ENCODE measurements around the gene CS. TPM values are rescaled to one million over a fixed set of nuclear protein-coding genes. Genes with fewer than 3 reads are reported as not detected.

Gene CS
- total RNA-seq, 2 donors from 2014 or later: 134 to 167 TPM

DNA sequence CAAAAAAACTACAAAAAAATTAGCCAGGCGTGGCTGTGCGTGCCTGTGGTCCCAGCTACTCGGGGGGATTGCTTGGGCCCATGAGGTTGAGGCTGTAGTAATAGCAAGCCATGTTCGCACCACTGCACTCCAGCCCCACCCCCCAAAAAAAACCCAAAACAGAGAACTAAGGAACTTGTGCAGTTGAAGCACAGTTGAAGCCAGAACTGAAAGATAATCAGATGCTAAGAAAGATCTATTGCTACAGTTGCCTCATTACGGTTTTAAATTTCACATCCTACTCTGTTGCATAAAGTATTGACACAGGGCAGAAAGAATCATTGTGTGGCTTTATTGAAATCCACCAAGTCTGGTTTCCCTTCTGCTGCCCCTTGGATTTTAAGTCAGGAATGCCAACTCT is 3.8 kb downstream of the CS start:
- H3K27ac ChIP-seq (ENCODE audit: low read depth, low read length): no peak overlapping the region
- 93% methylated on average over 5 of the region's 5 CpGs for WGBS, 2 experiments (ENCODE audit: insufficient coverage in 1 of 2, insufficient read length in 1 of 2)

DNA sequence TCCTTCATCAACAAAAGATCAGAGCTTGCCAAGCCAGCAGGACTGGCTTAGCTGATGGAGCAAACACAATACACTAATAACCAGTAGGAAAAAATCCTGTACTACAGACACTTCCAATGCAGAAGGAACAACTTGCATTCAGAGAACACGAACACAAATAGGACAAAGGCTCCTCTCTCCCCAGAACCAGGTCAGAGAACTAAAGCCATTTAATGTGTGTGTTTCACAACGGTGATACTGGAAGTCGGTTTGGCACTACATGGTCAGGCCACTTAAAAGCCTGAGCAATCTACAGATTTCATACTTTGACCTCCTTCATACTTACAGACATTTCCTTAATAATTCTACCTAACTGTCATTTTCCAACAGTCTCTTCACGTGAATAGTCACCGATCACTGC is 6.3 kb downstream of the CS start:
- Mint-ChIP-seq H3K27me3 (ENCODE audit: insufficient read depth) (no peaks in the 10 kb centered on the region), H3K36me3 (ENCODE audit: low read depth) (peaks cover 35% of the 10 kb centered on the region), H3K4me1 (peaks cover 7% of the 10 kb centered on the region), H3K27ac (no peak overlapping the region), H3K9me3 (no peaks in the 10 kb centered on the region), H3K4me3 (no peak overlapping the region)
- Histone ChIP-seq H3K27ac (ENCODE audit: low read depth, low read length) (no peak overlapping the region), H3K4me1 (ENCODE audit: control insufficient read depth, insufficient read depth, low read length) (no peaks in the 10 kb centered on the region), H3K36me3 (ENCODE audit: control insufficient read depth, insufficient read depth, low read length) (peaks cover 54% of the 10 kb centered on the region), H3K4me3 (ENCODE audit: low read length) (no peak overlapping the region), H3K27me3 (ENCODE audit: control insufficient read depth, insufficient read depth, low read length, poor library complexity, severe bottlenecking) (no peaks in the 10 kb centered on the region), H3K9me3 (ENCODE audit: control insufficient read depth, low read length) (no peaks in the 10 kb centered on the region), H3K9ac (ENCODE audit: extremely low read depth, low read length, poor library complexity, severe bottlenecking) (no peak overlapping the region)
- TF ChIP-seq, protein P1, sequence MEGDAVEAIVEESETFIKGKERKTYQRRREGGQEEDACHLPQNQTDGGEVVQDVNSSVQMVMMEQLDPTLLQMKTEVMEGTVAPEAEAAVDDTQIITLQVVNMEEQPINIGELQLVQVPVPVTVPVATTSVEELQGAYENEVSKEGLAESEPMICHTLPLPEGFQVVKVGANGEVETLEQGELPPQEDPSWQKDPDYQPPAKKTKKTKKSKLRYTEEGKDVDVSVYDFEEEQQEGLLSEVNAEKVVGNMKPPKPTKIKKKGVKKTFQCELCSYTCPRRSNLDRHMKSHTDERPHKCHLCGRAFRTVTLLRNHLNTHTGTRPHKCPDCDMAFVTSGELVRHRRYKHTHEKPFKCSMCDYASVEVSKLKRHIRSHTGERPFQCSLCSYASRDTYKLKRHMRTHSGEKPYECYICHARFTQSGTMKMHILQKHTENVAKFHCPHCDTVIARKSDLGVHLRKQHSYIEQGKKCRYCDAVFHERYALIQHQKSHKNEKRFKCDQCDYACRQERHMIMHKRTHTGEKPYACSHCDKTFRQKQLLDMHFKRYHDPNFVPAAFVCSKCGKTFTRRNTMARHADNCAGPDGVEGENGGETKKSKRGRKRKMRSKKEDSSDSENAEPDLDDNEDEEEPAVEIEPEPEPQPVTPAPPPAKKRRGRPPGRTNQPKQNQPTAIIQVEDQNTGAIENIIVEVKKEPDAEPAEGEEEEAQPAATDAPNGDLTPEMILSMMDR (conservative IDR thresholded peaks at IDR 0.05): no peak
- 90 to 98% methylated on average over 5 of the region's 5 CpGs for WGBS, 2 experiments (ENCODE audit: insufficient coverage in 1 of 2, insufficient read length in 1 of 2)
- no peak for DNase-seq

More for the DNA sequence above, 3.8 kb downstream of the CS start:
- no peak overlapping the region for H3K4me3 ChIP-seq (ENCODE audit: low read length)
- H3K9ac ChIP-seq (ENCODE audit: extremely low read depth, low read length, poor library complexity, severe bottlenecking): no peak overlapping the region
- H3K36me3 ChIP-seq (ENCODE audit: control insufficient read depth, insufficient read depth, low read length): peaks cover 37% of the 10 kb centered on the region
- Mint-ChIP-seq H3K27me3 (ENCODE audit: insufficient read depth) (no peaks in the 10 kb centered on the region), H3K27ac (no peak overlapping the region), H3K36me3 (ENCODE audit: low read depth) (peaks cover 20% of the 10 kb centered on the region), H3K4me3 (no peak overlapping the region), H3K4me1 (peaks cover 17% of the 10 kb centered on the region), H3K9me3 (no peaks in the 10 kb centered on the region)
- no peaks in the 10 kb centered on the region for H3K9me3 ChIP-seq (ENCODE audit: control insufficient read depth, low read length)
- H3K27me3 ChIP-seq (ENCODE audit: control insufficient read depth, insufficient read depth, low read length, poor library complexity, severe bottlenecking): no peaks in the 10 kb centered on the region
- peaks cover 9% of the 10 kb centered on the region for H3K4me1 ChIP-seq (ENCODE audit: control insufficient read depth, insufficient read depth, low read length)
- TF ChIP-seq, protein P1 (conservative IDR thresholded peaks at IDR 0.05): no peak
- DNase-seq: no peak

GRCh38 chr12:56288705-56289387 is 11.3 kb downstream of the CS start:
- TF ChIP-seq, protein P1 (conservative IDR thresholded peaks at IDR 0.05): no peak
- Histone ChIP-seq H3K9me3 (ENCODE audit: control insufficient read depth, low read length) (no peaks in the 10 kb centered on the region), H3K4me3 (ENCODE audit: low read length) (no peak overlapping the region), H3K4me1 (ENCODE audit: control insufficient read depth, insufficient read depth, low read length) (no peaks in the 10 kb centered on the region), H3K9ac (ENCODE audit: extremely low read depth, low read length, poor library complexity, severe bottlenecking) (no peak overlapping the region), H3K27me3 (ENCODE audit: control insufficient read depth, insufficient read depth, low read length, poor library complexity, severe bottlenecking) (no peaks in the 10 kb centered on the region), H3K36me3 (ENCODE audit: control insufficient read depth, insufficient read depth, low read length) (peaks cover 52% of the 10 kb centered on the region), H3K27ac (ENCODE audit: low read depth, low read length) (no peak overlapping the region)
- peaks cover 2% of the 10 kb centered on the region for H3K4me1 Mint-ChIP-seq
- H3K36me3 Mint-ChIP-seq (ENCODE audit: low read depth): peaks cover 40% of the 10 kb centered on the region
- 85% methylated on average over 3 of the region's 3 CpGs; no CpG with 5 or more reads in 1 of the 2 experiments for WGBS, 2 experiments (ENCODE audit: insufficient coverage in 1 of 2, insufficient read length in 1 of 2)
- no peak overlapping the region for H3K27ac Mint-ChIP-seq
- no peak overlapping the region for H3K4me3 Mint-ChIP-seq
- H3K27me3 Mint-ChIP-seq (ENCODE audit: insufficient read depth): no peaks in the 10 kb centered on the region
- H3K9me3 Mint-ChIP-seq: no peaks in the 10 kb centered on the region
- no peak for DNase-seq
